ENCODE results near the gene RIPK4. TPM values are rescaled to one million over a fixed set of nuclear protein-coding genes. Genes with fewer than 3 reads are reported as not detected.

RIPK4 gene
- total RNA-seq, 1 donor from 2014 or later: 2.9 TPM

DNA sequence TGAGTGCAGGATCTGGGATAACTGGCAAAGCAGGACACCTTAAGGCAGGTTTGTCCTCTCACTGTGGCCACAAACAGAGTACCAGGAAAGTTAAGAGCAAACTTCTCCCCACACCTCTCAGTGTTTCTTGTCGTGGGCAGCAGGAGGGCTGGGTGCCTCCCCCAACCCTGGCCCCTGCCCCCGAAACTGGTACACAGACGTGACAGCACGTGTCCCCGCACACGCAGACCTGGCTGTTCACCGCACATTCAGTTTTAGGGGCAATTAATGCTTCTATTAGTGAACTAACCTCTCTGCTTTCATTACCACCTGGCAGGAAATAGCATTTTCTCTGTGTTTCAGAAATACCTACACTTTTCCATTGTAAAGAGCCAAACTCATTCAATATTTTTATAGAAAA lies 32.9 kb upstream of the RIPK4 start:
- no peak overlapping the region for H3K27ac Mint-ChIP-seq (ENCODE audit: unreplicated experiment)
- no peak overlapping the region for H3K4me3 Mint-ChIP-seq (ENCODE audit: unreplicated experiment)
- DNase-seq: no peak
- no peaks in the 10 kb centered on the region for H3K27me3 Mint-ChIP-seq (ENCODE audit: unreplicated experiment)
- H3K4me1 Mint-ChIP-seq (ENCODE audit: low read depth, unreplicated experiment): peaks cover 8% of the 10 kb centered on the region
- H3K36me3 Mint-ChIP-seq (ENCODE audit: unreplicated experiment): no peaks in the 10 kb centered on the region
- TF ChIP-seq, protein P1, sequence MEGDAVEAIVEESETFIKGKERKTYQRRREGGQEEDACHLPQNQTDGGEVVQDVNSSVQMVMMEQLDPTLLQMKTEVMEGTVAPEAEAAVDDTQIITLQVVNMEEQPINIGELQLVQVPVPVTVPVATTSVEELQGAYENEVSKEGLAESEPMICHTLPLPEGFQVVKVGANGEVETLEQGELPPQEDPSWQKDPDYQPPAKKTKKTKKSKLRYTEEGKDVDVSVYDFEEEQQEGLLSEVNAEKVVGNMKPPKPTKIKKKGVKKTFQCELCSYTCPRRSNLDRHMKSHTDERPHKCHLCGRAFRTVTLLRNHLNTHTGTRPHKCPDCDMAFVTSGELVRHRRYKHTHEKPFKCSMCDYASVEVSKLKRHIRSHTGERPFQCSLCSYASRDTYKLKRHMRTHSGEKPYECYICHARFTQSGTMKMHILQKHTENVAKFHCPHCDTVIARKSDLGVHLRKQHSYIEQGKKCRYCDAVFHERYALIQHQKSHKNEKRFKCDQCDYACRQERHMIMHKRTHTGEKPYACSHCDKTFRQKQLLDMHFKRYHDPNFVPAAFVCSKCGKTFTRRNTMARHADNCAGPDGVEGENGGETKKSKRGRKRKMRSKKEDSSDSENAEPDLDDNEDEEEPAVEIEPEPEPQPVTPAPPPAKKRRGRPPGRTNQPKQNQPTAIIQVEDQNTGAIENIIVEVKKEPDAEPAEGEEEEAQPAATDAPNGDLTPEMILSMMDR (IDR thresholded peaks at IDR 0.05; ENCODE audit: partially characterized antibody, unreplicated experiment): no peak
- peaks cover 3% of the 10 kb centered on the region for H3K9me3 Mint-ChIP-seq (ENCODE audit: unreplicated experiment)

DNA sequence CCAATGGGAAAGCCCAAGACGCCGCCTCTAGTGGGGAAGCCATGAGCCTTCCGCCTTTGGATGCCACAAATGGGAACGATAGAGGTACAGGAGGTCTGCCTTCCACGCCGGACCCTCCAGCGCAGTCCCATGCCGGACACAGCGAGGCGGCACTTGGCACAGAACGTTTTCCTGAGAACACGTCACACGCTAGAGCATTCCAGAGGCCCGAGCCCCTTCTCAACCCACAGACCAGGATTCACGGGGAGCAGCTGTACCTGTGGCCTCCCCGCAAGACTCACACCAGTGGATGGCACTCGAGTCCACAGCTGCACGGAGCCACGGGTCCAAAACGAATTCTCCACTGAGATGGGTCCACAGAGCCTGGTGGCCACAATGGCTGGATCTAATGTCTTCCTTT lies 31.5 kb upstream of the RIPK4 start:
- Mint-ChIP-seq H3K27ac (ENCODE audit: unreplicated experiment) (no peak overlapping the region), H3K4me1 (ENCODE audit: low read depth, unreplicated experiment) (peaks cover 8% of the 10 kb centered on the region), H3K9me3 (ENCODE audit: unreplicated experiment) (peaks cover 5% of the 10 kb centered on the region), H3K36me3 (ENCODE audit: unreplicated experiment) (peaks cover 11% of the 10 kb centered on the region), H3K27me3 (ENCODE audit: unreplicated experiment) (no peaks in the 10 kb centered on the region), H3K4me3 (ENCODE audit: unreplicated experiment) (no peak overlapping the region)
- DNase-seq: no peak
- TF ChIP-seq, protein P1 (IDR thresholded peaks at IDR 0.05; ENCODE audit: partially characterized antibody, unreplicated experiment): no peak

DNA sequence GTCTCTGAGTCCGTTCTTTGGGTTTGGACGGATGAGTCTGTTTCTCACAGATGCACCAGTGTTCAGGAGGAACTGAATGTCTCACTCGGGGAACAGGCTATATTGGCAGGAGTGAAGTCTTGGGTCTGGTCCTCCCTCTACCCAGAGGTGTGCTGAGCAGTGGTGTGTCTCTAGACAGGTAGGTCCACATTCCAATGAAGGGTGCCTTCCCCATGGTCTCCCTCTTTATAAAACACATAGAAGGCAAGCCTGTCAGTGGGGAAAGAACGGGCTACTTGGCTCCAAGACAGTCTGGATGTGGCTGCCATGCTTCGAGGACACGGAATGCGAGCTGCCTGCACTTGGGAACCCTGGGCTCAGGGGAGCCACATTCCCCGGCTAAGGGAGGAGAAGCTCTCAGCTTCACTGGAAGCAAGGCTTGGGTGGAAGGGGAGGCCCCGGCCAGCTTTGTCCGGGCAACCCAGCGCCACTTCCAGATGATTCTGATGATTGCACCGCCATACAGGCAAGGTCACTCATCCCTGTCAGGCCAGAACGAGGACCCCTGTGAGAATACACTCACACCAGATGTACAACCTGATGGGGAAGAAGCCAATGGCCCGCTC lies 29.7 kb upstream of the RIPK4 start:
- peaks cover 12% of the 10 kb centered on the region for H3K36me3 Mint-ChIP-seq (ENCODE audit: unreplicated experiment)
- peaks cover 6% of the 10 kb centered on the region for H3K9me3 Mint-ChIP-seq (ENCODE audit: unreplicated experiment)
- no peak for DNase-seq
- no peak overlapping the region for H3K4me3 Mint-ChIP-seq (ENCODE audit: unreplicated experiment)
- H3K4me1 Mint-ChIP-seq (ENCODE audit: low read depth, unreplicated experiment): peaks cover 8% of the 10 kb centered on the region
- no peaks in the 10 kb centered on the region for H3K27me3 Mint-ChIP-seq (ENCODE audit: unreplicated experiment)
- TF ChIP-seq, protein P1 (IDR thresholded peaks at IDR 0.05; ENCODE audit: partially characterized antibody, unreplicated experiment): no peak
- no peak overlapping the region for H3K27ac Mint-ChIP-seq (ENCODE audit: unreplicated experiment)

DNA sequence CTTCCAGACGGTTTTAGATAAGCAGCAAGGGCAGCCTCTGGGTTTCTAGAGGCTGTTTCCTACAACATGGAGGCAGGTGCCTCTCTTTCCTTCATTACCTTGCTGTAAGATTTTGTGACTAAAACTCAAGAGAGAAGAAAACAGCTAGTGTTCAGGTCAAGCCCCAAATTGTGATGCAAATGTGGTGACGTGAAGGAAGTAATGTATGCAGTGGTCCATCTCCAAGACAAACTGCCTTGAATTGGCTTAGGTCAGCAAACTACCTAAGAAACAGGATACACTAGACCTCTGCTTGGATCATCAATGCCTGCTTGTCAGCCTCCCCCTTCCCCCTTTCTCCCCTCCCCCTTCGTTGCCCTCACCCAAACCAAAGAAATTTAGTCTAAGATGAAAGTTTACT lies 28.9 kb upstream of the RIPK4 start:
- TF ChIP-seq, protein P1 (IDR thresholded peaks at IDR 0.05; ENCODE audit: partially characterized antibody, unreplicated experiment): no peak
- H3K4me3 Mint-ChIP-seq (ENCODE audit: unreplicated experiment): no peak overlapping the region

DNA sequence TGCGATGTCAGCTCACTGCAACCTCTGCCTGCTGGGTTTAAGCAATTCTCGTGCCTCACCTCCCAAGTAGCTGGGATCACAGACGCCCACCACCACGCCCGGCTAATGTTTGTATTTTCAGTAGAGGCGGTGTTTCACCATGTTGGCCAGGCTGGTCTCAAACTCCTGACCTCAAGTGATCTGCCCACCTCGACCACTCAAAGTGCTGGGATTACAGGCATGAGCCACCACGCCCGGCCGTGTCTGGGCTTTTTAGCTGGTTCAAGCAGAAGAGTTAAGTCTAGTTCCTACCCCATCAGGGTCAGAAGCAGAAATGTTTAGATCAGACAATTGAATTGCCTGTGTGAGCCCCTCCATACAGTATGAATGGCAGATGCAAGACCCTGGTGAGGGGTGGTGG lies 27.7 kb upstream of the RIPK4 start:
- H3K4me3 Mint-ChIP-seq (ENCODE audit: unreplicated experiment): no peak overlapping the region
- H3K36me3 Mint-ChIP-seq (ENCODE audit: unreplicated experiment): peaks cover 15% of the 10 kb centered on the region
- H3K4me1 Mint-ChIP-seq (ENCODE audit: low read depth, unreplicated experiment): no peaks in the 10 kb centered on the region
- H3K27me3 Mint-ChIP-seq (ENCODE audit: unreplicated experiment): no peaks in the 10 kb centered on the region
- DNase-seq: no peak
- TF ChIP-seq, protein P1 (IDR thresholded peaks at IDR 0.05; ENCODE audit: partially characterized antibody, unreplicated experiment): no peak
- peaks cover 6% of the 10 kb centered on the region for H3K9me3 Mint-ChIP-seq (ENCODE audit: unreplicated experiment)
- no peak overlapping the region for H3K27ac Mint-ChIP-seq (ENCODE audit: unreplicated experiment)

More for the DNA sequence above, 28.9 kb upstream of the RIPK4 start:
- Mint-ChIP-seq H3K27ac (ENCODE audit: unreplicated experiment) (no peak overlapping the region), H3K9me3 (ENCODE audit: unreplicated experiment) (peaks cover 6% of the 10 kb centered on the region), H3K4me1 (ENCODE audit: low read depth, unreplicated experiment) (peaks cover 6% of the 10 kb centered on the region), H3K36me3 (ENCODE audit: unreplicated experiment) (peaks cover 15% of the 10 kb centered on the region), H3K27me3 (ENCODE audit: unreplicated experiment) (no peaks in the 10 kb centered on the region)
- DNase-seq: no peak

All from glutamatergic neuron (in vitro differentiated cells).